Measurements from ENCODE around the gene PET100. TPM values are rescaled to one million over a fixed set of nuclear protein-coding genes. Genes with fewer than 3 reads are reported as not detected.

Gene PET100
- polyA plus RNA-seq, 1 donor from 2014 or later, result 105 TPM

DNA sequence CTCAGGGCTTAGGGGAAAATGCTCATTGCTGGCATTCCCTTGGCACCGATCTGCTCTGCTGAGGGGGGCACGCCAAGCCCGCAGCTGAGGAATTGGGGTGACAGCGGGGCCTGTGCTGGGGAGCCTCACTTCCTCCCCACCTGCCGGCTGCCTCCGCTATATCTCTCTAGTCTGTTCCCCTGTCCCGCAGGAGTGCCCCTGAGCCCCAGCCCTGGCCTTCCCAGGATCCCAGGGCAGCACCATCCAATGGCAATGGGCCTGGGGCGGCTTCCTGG, 16.8 kb downstream of the PET100 start:
- Histone ChIP-seq H3K27me3 (ENCODE audit: insufficient read depth, low read depth, low read length) (peaks cover 3% of the 10 kb centered on the region), H3K9ac (ENCODE audit: low read length) (no peak overlapping the region), H3K9me2 (ENCODE audit: insufficient read depth, low read length) (no peaks in the 10 kb centered on the region), H3K9me3 (ENCODE audit: low read length) (no peaks in the 10 kb centered on the region), H3K79me2 (replicated peaks; ENCODE audit: insufficient read depth, low read length) (no peaks in the 10 kb centered on the region), H3K4me3 (ENCODE audit: low read length) (no peak overlapping the region), H4K20me1 (ENCODE audit: insufficient read depth) (no peaks in the 10 kb centered on the region), H3K36me3 (ENCODE audit: insufficient read depth, low read length) (no peaks in the 10 kb centered on the region), H3K4me2 (ENCODE audit: low read length) (no peak overlapping the region), H3F3A (ENCODE audit: insufficient read depth, low read length, poor library complexity, severe bottlenecking) (no peaks in the 10 kb centered on the region), H3K27ac (ENCODE audit: low read length) (no peak overlapping the region), H2AFZ (ENCODE audit: low read depth, low read length) (no peak overlapping the region)
- TF ChIP-seq TAF1 (IDR thresholded peaks at IDR 0.05; ENCODE audit: low read depth) (no peak), MXI1 (conservative IDR thresholded peaks at IDR 0.05; ENCODE audit: poor library complexity, severe bottlenecking) (no peak), EZH2 (IDR thresholded peaks at IDR 0.05; ENCODE audit: borderline replicate concordance, insufficient read depth, low read length, poor library complexity, severe bottlenecking) (no peak), RAD21 (conservative IDR thresholded peaks at IDR 0.05) (no peak), EP300 (conservative IDR thresholded peaks at IDR 0.05; ENCODE audit: poor library complexity, severe bottlenecking) (no peak), POLR2AphosphoS5 (IDR thresholded peaks at IDR 0.05) (no peak), SMC3 (conservative IDR thresholded peaks at IDR 0.05; ENCODE audit: poor library complexity) (no peak)
- TF ChIP-seq, protein P1, sequence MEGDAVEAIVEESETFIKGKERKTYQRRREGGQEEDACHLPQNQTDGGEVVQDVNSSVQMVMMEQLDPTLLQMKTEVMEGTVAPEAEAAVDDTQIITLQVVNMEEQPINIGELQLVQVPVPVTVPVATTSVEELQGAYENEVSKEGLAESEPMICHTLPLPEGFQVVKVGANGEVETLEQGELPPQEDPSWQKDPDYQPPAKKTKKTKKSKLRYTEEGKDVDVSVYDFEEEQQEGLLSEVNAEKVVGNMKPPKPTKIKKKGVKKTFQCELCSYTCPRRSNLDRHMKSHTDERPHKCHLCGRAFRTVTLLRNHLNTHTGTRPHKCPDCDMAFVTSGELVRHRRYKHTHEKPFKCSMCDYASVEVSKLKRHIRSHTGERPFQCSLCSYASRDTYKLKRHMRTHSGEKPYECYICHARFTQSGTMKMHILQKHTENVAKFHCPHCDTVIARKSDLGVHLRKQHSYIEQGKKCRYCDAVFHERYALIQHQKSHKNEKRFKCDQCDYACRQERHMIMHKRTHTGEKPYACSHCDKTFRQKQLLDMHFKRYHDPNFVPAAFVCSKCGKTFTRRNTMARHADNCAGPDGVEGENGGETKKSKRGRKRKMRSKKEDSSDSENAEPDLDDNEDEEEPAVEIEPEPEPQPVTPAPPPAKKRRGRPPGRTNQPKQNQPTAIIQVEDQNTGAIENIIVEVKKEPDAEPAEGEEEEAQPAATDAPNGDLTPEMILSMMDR (IDR thresholded peaks at IDR 0.05; ENCODE audit: poor library complexity, severe bottlenecking), result no peak
- TF ChIP-seq, protein P2, sequence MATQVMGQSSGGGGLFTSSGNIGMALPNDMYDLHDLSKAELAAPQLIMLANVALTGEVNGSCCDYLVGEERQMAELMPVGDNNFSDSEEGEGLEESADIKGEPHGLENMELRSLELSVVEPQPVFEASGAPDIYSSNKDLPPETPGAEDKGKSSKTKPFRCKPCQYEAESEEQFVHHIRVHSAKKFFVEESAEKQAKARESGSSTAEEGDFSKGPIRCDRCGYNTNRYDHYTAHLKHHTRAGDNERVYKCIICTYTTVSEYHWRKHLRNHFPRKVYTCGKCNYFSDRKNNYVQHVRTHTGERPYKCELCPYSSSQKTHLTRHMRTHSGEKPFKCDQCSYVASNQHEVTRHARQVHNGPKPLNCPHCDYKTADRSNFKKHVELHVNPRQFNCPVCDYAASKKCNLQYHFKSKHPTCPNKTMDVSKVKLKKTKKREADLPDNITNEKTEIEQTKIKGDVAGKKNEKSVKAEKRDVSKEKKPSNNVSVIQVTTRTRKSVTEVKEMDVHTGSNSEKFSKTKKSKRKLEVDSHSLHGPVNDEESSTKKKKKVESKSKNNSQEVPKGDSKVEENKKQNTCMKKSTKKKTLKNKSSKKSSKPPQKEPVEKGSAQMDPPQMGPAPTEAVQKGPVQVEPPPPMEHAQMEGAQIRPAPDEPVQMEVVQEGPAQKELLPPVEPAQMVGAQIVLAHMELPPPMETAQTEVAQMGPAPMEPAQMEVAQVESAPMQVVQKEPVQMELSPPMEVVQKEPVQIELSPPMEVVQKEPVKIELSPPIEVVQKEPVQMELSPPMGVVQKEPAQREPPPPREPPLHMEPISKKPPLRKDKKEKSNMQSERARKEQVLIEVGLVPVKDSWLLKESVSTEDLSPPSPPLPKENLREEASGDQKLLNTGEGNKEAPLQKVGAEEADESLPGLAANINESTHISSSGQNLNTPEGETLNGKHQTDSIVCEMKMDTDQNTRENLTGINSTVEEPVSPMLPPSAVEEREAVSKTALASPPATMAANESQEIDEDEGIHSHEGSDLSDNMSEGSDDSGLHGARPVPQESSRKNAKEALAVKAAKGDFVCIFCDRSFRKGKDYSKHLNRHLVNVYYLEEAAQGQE (IDR thresholded peaks at IDR 0.05; ENCODE audit: borderline replicate concordance), result no peak

DNA sequence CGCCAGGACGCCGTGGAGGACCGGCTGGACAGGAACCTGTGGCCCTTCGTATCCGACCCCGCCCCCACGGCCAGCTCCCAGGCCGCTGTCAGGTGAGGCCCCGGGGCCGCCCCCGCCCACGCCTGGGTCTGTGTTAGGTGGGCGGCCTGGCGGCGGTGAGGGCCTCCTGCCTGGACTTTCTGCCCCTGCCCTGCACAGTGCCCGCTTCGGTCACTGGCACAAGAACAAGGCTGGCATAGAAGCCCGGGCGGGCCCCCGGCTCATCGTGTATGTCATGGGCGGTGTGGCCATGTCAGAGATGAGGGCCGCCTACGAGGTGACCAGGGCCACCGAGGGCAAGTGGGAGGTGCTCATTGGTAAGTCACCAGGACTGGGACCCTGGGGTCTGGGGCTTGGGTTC, 17.6 kb downstream of the PET100 start:
- no peak overlapping the region for H3K27ac ChIP-seq (ENCODE audit: low read length)
- no peak overlapping the region for H2AFZ ChIP-seq (ENCODE audit: low read depth, low read length)
- no peak overlapping the region for H3K4me3 ChIP-seq (ENCODE audit: low read length)
- no peaks in the 10 kb centered on the region for H3K9me2 ChIP-seq (ENCODE audit: insufficient read depth, low read length)
- H3K36me3 ChIP-seq (ENCODE audit: insufficient read depth, low read length), result no peaks in the 10 kb centered on the region
- no peaks in the 10 kb centered on the region for H3F3A ChIP-seq (ENCODE audit: insufficient read depth, low read length, poor library complexity, severe bottlenecking)
- H3K9me3 ChIP-seq (ENCODE audit: low read length), result no peaks in the 10 kb centered on the region
- H3K79me2 ChIP-seq (replicated peaks; ENCODE audit: insufficient read depth, low read length), result no peaks in the 10 kb centered on the region
- no peak overlapping the region for H3K4me2 ChIP-seq (ENCODE audit: low read length)
- peaks cover 3% of the 10 kb centered on the region for H3K27me3 ChIP-seq (ENCODE audit: insufficient read depth, low read depth, low read length)
- TF ChIP-seq POLR2AphosphoS5 (IDR thresholded peaks at IDR 0.05) (no peak), SMC3 (conservative IDR thresholded peaks at IDR 0.05; ENCODE audit: poor library complexity) (no peak), RAD21 (conservative IDR thresholded peaks at IDR 0.05) (no peak), MXI1 (conservative IDR thresholded peaks at IDR 0.05; ENCODE audit: poor library complexity, severe bottlenecking) (no peak), EP300 (conservative IDR thresholded peaks at IDR 0.05; ENCODE audit: poor library complexity, severe bottlenecking) (no peak), TAF1 (IDR thresholded peaks at IDR 0.05; ENCODE audit: low read depth) (no peak), EZH2 (IDR thresholded peaks at IDR 0.05; ENCODE audit: borderline replicate concordance, insufficient read depth, low read length, poor library complexity, severe bottlenecking) (no peak)
- TF ChIP-seq, protein P2 (IDR thresholded peaks at IDR 0.05; ENCODE audit: borderline replicate concordance), result no peak
- TF ChIP-seq, protein P1 (IDR thresholded peaks at IDR 0.05; ENCODE audit: poor library complexity, severe bottlenecking), result no peak
- H4K20me1 ChIP-seq (ENCODE audit: insufficient read depth), result no peaks in the 10 kb centered on the region
- H3K9ac ChIP-seq (ENCODE audit: low read length), result no peak overlapping the region

Measured in neural cell (in vitro differentiated cells).